BJ (cell line): ENCODE results near the gene ZNF423. TPM values are rescaled to one million over a fixed set of nuclear protein-coding genes. Genes with fewer than 3 reads are reported as not detected.

ENCODE experiments used
- CTCF ChIA-PET: fragments of 350-600 bp; formaldehyde crosslinking; extraction: SDS; loops from one replicate; lab custom pipeline; 2021; ENCODE audit warnings: antibody characterized with exemption, inconsistent platforms; lab: Yijun Ruan, JAX
- POLR2A ChIA-PET: fragments of 300-600 bp; sonication (Branson Sonifier 250); formaldehyde crosslinking; extraction: SDS; loops from one replicate; lab custom pipeline; 2021; ENCODE audit warnings: antibody characterized with exemption; lab: Charles Lee
- DNase-seq: peaks from one replicate; pipeline ENCODE4 v3.0.0-alpha.2; 2011; ENCODE audit warnings: low read depth
- H3K27me3 ChIP-seq: 2 replicates; pipeline ENCODE4 v1.6.0; 2011; ENCODE audit warnings: low read length; ENCODE audit not compliant: control insufficient read depth, insufficient read depth
- H3K36me3 ChIP-seq: 2 replicates; pipeline ENCODE4 v1.5.1; 2011; ENCODE audit warnings: low read length; ENCODE audit not compliant: control insufficient read depth, insufficient read depth
- H3K4me3 ChIP-seq: 2 replicates; pipeline ENCODE4 v1.5.1; 2011; ENCODE audit warnings: low read depth, mild to moderate bottlenecking, control low read depth, low read length
- polyA plus RNA-seq: library from polyadenylated mRNA; depleted of rRNA; stranded (reverse); fragments of >200 nt; gene quantifications from 2 replicates; pipeline ENCODE4 v1.2.3, GENCODE V29; 2011
- TF ChIP-seq, protein P1 (sequence below): IDR thresholded peaks from 2 replicates; pipeline ENCODE4 v1.5.1; 2011; ENCODE audit warnings: low read depth, mild to moderate bottlenecking, control low read depth, inconsistent platforms, low read length, moderate library complexity; ENCODE audit not compliant: insufficient read depth

ZNF423 gene
- polyA plus RNA-seq, 1 experiment: 0.22 TPM

- POLR2A ChIA-PET: no interaction called here
- no peak overlapping the region for H3K4me3 ChIP-seq
- TF ChIP-seq, protein P1, sequence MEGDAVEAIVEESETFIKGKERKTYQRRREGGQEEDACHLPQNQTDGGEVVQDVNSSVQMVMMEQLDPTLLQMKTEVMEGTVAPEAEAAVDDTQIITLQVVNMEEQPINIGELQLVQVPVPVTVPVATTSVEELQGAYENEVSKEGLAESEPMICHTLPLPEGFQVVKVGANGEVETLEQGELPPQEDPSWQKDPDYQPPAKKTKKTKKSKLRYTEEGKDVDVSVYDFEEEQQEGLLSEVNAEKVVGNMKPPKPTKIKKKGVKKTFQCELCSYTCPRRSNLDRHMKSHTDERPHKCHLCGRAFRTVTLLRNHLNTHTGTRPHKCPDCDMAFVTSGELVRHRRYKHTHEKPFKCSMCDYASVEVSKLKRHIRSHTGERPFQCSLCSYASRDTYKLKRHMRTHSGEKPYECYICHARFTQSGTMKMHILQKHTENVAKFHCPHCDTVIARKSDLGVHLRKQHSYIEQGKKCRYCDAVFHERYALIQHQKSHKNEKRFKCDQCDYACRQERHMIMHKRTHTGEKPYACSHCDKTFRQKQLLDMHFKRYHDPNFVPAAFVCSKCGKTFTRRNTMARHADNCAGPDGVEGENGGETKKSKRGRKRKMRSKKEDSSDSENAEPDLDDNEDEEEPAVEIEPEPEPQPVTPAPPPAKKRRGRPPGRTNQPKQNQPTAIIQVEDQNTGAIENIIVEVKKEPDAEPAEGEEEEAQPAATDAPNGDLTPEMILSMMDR: no peak
- no peak for DNase-seq
- CTCF ChIA-PET: no interaction called here
- H3K36me3 ChIP-seq: no peaks in the 10 kb centered on the region
- H3K27me3 ChIP-seq: no peaks in the 10 kb centered on the region
Observed at GRCh38 chr16:49465661-49466528, 390.0 kb downstream of the ZNF423 start.

DNA sequence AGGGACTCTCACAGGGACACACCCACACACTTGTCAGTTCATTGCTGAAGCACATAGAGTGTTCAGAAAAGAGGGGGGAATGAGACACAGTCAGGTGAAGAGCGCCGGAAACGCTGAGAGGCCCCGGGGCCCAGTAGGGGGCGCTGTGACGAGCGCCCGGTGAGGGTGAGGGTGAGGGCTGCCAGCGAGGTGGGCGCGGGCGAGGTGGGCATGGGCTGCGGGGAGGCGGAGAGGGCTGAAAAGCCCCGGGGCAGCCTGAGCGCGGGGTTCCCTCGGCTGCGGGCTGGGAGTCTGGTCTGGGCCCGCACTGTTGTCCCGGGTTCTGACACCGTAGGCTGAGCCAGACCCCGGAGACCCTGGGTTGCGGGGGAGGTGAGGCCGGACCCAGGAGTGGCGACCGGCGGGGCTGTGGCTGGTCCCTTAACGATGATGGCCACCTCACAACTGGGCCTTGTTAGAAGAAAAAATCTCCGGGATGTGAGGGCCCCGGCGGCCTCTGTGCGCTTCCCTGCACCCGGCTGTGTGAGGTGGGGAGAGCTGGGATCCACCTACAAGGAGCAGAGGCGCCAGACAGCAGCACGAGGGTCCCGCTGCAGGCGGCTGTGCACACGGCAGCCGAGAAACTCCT, 390.9 kb downstream of the ZNF423 start:
- Histone ChIP-seq H3K27me3 (no peaks in the 10 kb centered on the region), H3K4me3 (no peak overlapping the region), H3K36me3 (no peaks in the 10 kb centered on the region)
- no peak for DNase-seq
- CTCF ChIA-PET: no interaction called here
- TF ChIP-seq, protein P1: no peak
- POLR2A ChIA-PET: no interaction called here

DNA sequence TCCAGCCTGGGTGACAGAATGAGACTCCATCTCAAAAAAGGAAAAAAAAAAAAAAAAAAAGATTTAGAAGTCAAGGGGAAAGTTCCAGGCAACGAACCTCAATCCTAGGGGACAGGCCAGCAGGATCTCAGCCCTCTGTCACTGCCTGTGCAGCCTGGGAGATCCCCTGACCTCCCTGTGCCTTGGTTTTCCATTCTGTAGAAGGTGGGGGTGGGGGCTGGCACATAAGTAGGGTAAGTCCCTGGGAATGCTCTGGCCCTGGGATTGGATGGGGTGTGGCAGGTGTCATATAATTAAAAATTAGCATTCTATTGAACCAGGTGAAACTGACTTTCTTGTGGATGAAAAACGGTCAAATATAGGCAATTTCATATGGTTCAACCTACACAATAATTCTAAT, 391.8 kb downstream of the ZNF423 start:
- Histone ChIP-seq H3K4me3 (no peak overlapping the region), H3K27me3 (no peaks in the 10 kb centered on the region), H3K36me3 (no peaks in the 10 kb centered on the region)
- ChIA-PET CTCF (no interaction called here), POLR2A (no interaction called here)
- no peak for DNase-seq
- TF ChIP-seq, protein P1: no peak

DNA sequence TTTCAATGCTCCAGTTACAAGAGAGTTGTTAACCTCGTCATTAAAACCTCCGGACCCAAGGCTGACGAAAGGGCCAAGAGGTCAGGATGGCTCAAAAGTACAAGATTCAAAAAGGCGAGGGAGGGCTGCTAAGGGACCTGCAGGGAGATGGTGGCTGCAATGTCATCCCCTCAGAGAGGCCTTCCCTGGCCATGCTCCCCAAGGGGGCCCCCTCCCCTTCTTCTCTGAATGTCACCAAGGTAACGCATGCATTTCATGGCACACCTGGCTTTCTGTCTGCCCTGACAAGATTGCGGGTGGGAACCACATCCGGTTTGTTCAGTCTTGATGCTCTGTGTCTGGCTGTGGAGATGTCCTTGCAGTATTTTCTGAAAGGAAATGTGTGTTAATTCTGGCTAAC, 392.4 kb downstream of the ZNF423 start:
- Histone ChIP-seq H3K4me3 (no peak overlapping the region), H3K27me3 (no peaks in the 10 kb centered on the region), H3K36me3 (no peaks in the 10 kb centered on the region)
- ChIA-PET POLR2A (no interaction called here), CTCF (no interaction called here)
- TF ChIP-seq, protein P1: no peak
- DNase-seq: no peak

GRCh38 chr16:49462989-49463371, 392.9 kb downstream of the ZNF423 start:
- H3K27me3 ChIP-seq: no peaks in the 10 kb centered on the region
- no peak for DNase-seq
- ChIA-PET POLR2A (no interaction called here), CTCF (no interaction called here)
- no peaks in the 10 kb centered on the region for H3K36me3 ChIP-seq
- H3K4me3 ChIP-seq: no peak overlapping the region
- TF ChIP-seq, protein P1: no peak
